ENCODE data around the gene MCF2L.

The MCF2L gene

GRCh38 chr13:113040597-113041292 lies 71.7 kb downstream of the MCF2L start:
- no peak for DNase-seq (ENCODE audit: low read depth)
- H3K4me3 ChIP-seq (ENCODE audit: low read length) = no peak overlapping the region
- TF ChIP-seq CTCF (IDR thresholded peaks at IDR 0.05; ENCODE audit: insufficient read depth, low read depth, low read length, missing control alignments) = no peak

GRCh38 chr13:113041293-113041690 lies 72.3 kb downstream of the MCF2L start:
- H3K4me3 ChIP-seq (ENCODE audit: low read length) = no peak overlapping the region
- no peak for TF ChIP-seq CTCF (IDR thresholded peaks at IDR 0.05; ENCODE audit: insufficient read depth, low read depth, low read length, missing control alignments)
- DNase-seq (ENCODE audit: low read depth) = no peak

- no peak for DNase-seq (ENCODE audit: low read depth)
- TF ChIP-seq CTCF (IDR thresholded peaks at IDR 0.05; ENCODE audit: insufficient read depth, low read depth, low read length, missing control alignments) = no peak
- H3K4me3 ChIP-seq (ENCODE audit: low read length) = no peak overlapping the region
Measured at GRCh38 chr13:113041896-113042295, 72.9 kb downstream of the MCF2L start.

GRCh38 chr13:113042456-113042855 lies 73.4 kb downstream of the MCF2L start:
- no peak overlapping the region for H3K4me3 ChIP-seq (ENCODE audit: low read length)
- TF ChIP-seq CTCF (IDR thresholded peaks at IDR 0.05; ENCODE audit: insufficient read depth, low read depth, low read length, missing control alignments) = no peak
- DNase-seq (ENCODE audit: low read depth) = no peak

GRCh38 chr13:113043001-113043630 lies 74.1 kb downstream of the MCF2L start:
- no peak for TF ChIP-seq CTCF (IDR thresholded peaks at IDR 0.05; ENCODE audit: insufficient read depth, low read depth, low read length, missing control alignments)
- no peak overlapping the region for H3K4me3 ChIP-seq (ENCODE audit: low read length)
- no peak for DNase-seq (ENCODE audit: low read depth)

- TF ChIP-seq CTCF (IDR thresholded peaks at IDR 0.05; ENCODE audit: insufficient read depth, low read depth, low read length, missing control alignments) = no peak
- DNase-seq (ENCODE audit: low read depth) = no peak
- H3K4me3 ChIP-seq (ENCODE audit: low read length) = no peak overlapping the region
Measured at GRCh38 chr13:113043931-113044330, 74.9 kb downstream of the MCF2L start.

All from epithelial cell of esophagus (primary cell).